HG03025 (cell line): ENCODE results near the gene HECTD4.
"Not testable (repeated sequence)": the region's sequence is repeated elsewhere in the genome, so short reads cannot be mapped to it uniquely, and the experiment has no call there.

Source experiments
- ATAC-seq: cut with Tn5 transposase; IDR thresholded peaks from one replicate; pipeline ENCODE4 v1.9.1; 2021; ENCODE audit warnings: mild to moderate bottlenecking, moderate library complexity; ENCODE audit not compliant: unreplicated experiment, low FRiP score

The HECTD4 gene

DNA sequence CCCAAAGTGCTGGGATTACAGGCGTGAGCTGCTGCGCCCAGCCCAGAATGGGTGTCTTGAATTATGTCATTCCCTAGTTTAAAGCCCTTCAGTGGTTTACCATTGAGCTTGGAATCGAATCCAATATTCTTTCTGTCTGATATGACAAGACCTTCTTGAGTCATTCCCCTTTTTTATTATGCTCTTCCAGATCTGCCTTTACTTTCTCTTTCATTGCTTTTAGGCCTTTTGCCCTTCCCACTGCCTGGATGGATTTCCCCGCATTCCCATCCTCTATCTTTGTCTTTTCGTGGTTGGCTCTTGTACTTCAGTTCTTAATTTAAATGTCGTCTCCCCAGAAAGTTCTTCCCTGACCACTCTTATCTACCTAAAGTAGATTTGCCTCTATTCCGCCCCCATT is 255.3 kb downstream of the HECTD4 start:
- ATAC-seq: no peak

DNA sequence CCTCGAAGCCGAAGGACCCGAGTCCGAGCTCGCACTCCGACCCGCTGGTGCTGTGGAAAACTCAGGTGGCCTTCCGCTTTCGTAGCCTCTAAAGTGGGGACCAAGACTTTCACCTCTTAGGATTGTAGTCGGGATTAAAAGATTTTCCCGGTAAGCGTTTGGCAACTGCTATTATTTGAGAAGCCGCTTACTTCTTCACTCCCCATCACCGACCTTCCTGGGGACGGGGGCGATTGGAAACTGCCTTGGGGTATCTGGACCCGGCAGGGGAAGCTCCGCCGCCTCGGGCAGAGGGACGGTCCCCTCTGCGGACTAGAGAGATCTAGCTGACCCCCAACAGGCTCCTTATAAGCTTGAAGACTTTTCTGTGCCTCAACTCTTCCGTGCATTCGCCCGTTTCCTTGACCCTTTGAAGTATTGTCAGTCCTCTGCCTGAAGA is 256.2 kb downstream of the HECTD4 start:
- no peak for ATAC-seq

DNA sequence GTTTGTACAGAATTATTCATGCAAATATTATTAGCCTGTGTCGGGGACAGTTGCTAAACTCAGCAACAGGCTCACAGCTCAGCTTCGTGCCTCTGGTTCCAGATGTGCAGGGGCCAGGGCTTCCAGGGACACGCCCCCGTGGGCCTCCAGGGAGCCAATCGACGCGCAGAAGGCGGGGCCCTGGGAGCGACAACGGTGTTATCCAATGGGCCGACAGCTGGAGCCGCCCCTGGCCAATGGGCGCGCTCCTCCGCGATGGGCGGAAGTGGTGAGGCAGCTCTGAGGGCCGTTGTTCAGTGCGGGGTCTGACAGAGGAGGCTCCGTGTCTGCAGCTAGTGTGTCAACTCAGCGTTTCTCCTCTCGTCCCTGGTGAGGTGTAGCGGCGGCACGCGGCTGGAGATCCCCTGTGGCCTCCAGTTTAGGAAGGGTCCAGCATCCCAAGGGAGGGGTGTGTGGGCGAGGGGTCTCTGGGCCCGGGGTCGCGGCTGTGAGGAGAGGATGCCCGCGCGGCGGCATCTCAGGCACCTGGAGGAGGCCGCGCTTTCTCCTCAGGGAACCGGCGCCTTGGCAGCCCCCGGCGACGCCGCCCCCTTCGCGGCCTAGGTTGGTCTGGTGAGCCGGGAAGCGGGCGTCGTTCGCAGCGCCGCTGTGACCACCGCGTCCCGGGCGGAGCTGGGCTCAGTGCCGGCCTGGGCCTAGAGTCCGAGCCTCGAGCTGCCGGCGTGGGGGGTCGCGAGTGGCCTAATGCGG is 256.8 kb downstream of the HECTD4 start, which contains the start of gene TRAFD1:
TRAFD1 (plus strand) TSS at position 311 of the 750 bp plus-strand sequence. CDS start 4,963 bp downstream, outside the sequence.
- peak; percentile 94 for ATAC-seq

DNA sequence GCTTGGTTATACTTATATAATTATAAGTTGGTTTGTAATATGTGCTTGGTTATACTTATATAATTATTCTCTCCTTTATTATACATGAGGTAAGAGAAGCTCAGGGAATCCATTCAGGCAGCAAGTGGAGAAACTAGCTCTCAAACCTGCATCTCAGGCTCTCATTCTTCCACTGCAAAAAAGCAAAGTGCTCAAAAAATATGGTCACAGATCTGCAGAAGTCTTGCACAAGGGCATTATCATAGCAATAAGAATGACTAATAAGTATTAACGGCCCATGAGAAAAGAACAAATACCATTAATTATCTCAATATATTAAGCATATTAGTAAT is 257.3 kb downstream of the HECTD4 start:
- ATAC-seq: no peak

GRCh38 chr12:112122823-112123690 is 259.2 kb downstream of the HECTD4 start:
- ATAC-seq: no peak

DNA sequence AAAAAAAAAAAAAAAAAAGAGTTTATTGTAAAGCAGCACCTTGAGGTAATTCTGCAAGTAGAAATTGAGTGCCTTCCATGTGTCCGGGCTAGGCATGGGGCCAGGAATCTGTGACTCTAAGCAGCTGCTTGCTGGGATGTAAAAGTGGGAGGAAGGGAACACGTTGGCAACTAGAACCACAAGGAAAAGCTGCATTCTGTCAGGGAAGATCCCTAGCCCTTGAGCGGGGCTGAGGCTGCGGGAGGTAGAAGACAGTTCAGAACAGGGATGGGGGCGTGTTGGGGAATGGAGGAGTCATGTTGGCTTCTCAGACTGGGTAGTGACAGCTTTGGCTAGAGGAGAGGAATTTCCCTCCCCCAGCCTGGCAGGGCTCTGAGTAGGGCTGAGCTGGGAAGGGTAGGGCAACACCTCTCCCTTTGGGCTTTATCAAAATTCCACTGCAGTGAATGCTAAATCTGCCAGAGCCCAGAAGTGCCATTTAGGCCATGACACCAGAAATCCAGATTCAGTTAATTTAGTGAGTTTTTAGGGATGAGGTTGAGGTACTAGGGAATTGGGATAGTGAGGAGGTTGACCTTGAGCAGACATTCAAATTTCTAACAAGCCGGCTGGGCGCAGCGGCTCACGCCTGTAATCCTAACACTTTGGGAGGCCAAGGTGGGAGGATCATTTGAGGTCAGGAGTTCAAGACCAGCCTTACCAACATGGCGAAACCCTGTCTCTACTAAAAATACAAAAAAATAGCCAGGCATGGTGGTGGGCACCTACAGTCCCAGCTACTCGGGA is 260.3 kb downstream of the HECTD4 start:
- ATAC-seq: no peak

GRCh38 chr12:112117685-112118084 is 264.5 kb downstream of the HECTD4 start:
- no peak for ATAC-seq

DNA sequence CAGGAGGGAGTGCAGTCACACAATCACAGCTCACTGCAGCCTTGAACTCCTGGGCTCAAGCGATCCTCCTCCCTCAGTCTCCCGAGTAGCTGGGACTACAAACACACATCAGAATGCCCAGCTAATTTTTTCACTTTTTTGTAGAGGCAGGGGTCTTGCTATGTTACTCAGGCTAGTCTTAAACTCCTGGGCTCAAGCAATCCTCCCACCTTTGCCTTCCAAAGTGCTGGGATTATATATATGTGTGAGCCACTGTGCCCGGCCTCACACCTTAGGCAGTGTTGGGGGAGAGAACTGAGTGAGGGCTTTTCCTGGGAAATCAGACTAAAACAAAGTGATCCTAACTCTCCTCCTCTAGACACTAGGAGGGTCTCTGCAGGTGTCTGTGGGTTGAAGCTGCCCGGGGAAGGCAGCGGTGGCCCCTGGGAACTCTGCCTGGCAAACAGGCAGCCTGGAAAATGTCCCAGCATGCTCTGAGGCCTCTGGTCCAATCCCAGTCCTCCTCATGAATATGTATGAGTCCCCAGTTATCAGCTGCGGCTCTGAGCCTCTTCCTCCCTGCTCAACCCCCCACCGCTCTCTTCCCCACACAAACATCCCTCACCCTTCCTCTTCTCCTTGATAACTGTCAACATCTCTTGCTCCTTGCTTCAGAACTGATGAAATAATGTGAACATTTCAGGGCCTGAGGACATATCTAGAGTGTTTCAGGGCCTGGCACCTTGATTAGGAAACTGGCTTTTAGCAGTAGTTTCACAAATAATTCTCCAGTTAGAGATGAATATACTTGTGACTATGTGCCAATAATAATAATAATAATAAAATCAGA is 265.8 kb downstream of the HECTD4 start:
- ATAC-seq: no peak

- ATAC-seq: no peak
Observed at GRCh38 chr12:112115259-112116045, 266.8 kb downstream of the HECTD4 start.

DNA sequence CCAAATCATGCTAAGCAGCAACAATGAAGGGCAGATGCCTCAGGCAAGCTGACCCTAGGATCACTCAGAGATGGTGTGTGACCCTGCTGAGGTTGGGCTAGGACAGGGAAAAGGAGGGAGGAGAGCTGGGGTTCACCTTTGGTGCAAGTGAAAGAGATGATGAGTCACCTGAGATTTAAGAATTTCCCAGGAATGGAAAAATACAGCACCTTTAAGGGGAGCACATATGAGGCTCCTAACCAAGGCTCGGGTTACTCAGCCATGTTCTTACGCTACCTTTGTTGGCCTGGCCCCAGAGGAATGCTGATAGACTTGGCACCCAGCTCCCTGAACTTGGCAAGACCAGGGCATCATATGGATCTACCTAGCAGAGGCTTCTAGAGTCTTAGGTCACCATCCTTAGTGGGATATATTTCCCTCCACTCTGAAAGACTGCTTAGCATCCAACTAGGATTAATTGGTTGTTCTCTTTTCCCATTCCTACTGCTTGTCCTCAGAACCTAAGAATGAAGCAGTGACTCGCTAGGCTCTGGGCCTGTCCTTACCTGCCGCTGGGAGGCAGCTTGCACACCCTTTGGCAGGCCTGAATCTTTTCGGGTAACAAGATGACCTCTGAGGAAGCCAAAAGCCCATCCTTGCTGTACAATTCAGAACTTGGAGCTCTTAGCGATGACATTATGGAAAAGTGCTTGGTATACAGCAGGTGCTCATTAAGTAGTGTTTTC is 269.7 kb downstream of the HECTD4 start:
- no peak for ATAC-seq

GRCh38 chr12:112111931-112112330 is 270.3 kb downstream of the HECTD4 start:
- ATAC-seq: no peak

DNA sequence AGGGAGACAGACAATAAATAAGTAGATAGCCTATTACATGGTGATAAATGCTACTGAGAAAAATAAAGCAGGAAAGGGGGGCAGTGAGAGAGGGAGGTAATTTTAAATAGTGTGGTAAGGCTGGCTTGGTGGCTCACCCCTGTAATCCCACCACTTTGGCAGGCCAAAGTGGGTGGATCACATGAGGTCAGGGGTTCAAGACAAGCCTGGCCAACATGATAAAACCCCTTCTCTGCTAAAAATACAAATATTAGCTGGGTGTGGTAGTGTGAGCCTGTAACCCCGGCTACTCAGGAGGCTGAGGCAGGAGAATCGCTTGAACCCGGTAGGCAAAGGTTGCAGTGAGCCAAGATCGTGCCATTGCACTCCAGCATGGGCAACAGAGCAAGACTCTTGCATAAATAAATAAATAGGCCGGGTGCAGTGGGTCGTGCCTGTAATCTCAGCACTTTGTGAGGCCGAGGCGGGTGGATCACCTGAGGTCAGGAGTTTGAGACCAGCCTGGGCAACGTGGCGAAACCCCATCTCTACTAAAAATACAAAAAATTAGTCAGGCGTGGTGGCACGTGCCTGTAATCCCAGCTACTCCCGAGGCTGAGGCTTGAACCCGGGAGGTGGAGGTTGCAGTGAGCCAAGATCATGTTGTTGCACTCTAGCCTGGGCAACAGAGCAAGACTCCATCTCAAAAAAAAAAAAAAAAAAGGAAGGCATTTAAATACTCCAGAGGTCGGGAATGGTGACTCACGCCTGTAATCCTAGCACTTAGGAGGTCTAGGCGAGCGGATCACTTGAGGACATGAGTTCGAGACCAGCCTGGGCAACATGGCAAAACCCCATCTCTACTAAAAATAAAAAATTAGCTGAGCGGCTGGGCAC is 271.2 kb downstream of the HECTD4 start:
- ATAC-seq: not testable (repeated sequence)
